T-helper 1 cell treated with Interleukin-12 subunit alpha and Interleukin-12 subunit beta and Interleukin-4 antibody, amounts not matched to agents 30 ng/mL and 1 ng/mL, for 36 hours (primary cell): ENCODE measurements around the gene FRMD4B. TPM values are rescaled to one million over a fixed set of nuclear protein-coding genes. Genes with fewer than 3 reads are reported as not detected.

Source experiments
- intact Hi-C: fragments of 100-400 bp; cut with micrococcal nuclease; formaldehyde crosslinking; loops from one replicate; pipeline ENCODE4 v1.15.1; 2024
- total RNA-seq: library from RNA; stranded (reverse); gene quantifications from 2 replicates; pipeline ENCODE4 v1.2.3, GENCODE V29; 2022

Gene FRMD4B
- total RNA-seq, 1 donor from 2014 or later, result 49.0 TPM

DNA sequence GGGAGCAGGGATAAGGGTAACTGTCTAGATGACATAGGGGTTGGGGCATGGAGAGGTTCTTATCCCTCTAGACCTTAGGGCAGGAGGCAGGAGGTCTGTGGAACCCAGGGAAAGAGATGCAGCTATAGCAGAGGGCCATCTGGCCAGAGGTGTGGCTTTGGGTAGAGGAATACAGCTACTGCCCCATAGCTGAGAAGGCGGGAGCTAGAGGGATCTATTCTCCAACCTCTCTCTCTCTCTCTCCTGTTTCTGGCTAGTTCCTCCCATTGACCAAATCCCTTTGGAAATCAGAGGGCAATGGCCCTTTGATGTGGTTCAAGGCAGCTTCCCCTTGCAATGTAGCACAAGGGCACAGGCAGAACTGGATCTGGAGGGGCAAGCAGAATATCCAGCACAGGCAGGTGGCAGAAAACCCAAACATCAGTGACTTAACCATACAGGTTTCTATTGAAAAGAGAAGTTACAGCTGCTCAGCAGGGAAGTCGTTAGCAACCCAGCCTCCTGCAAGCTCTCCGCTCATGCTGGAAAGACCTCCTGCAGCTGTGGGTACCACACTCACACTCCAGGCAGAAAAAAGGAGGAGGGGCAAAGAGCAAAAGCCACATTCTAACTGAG is 241.2 kb downstream of the FRMD4B start:
- intact Hi-C loops, result no loop called here

DNA sequence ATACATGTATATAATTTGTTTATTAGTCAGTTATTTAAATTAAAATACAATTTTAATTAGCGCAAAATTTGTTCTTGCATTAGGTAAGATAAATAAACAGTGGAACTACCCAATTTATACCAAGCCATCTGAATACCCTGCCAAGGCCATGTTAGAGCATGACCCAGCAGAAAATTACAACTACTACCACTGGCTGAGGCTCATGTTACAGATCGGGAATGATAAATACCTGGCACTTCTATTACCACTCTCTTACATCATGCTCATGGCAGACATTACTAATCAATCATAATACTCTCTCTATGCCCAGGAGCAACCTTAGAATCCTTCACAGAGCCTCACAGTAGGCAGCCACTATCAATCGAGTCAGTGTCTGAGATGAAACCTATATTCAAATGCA is 242.3 kb downstream of the FRMD4B start:
- intact Hi-C loops, result no loop called here

DNA sequence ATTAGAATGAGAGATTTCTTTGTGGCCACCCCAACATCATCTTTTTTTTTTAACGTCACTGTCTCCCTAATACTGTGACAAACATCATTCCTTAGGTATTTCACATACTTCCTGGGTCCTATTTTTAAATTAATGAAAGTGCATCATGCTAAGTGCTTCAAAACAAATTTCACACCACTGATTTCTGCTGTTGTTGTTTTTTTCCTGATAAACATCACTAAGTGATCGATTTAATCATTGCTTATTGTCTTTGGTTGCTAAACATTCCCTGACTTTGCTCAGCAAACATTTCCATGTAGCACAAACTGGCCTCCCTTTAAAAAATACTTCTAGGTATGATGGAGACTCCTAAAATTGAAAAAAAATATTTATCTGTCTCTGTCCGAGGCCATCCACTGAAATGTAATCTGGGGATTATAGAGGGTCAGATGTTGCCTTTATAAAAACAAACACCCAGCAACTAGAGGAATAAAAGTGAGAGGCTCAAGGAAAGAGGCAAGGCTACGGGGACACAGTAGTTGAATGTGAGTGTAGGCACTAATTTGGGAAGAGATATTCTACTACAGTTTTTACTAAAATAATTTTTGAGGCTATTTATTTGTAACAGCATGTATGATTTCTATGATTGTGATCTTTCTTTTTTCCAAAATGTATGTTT is 243.0 kb downstream of the FRMD4B start:
- intact Hi-C loops, result no loop called here

DNA sequence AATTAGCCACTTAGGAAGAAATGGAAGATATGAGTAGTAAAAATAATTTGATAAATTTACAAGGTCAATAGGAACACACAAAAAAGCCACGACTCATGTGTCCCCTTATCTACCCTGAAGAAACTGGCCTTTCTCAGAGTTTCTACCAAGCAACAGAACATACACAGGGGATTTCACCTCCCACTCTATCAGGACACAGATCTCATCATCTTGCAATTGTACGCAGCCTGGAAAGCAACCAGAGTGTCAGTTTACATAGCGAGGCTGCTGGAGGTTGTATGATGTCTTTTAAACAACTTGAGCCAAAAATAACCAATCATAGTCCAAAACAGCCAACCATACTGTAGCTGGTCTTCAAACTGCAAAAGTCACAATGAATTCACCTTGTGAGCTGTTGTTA is 243.8 kb downstream of the FRMD4B start:
- intact Hi-C loops, result no loop called here

DNA sequence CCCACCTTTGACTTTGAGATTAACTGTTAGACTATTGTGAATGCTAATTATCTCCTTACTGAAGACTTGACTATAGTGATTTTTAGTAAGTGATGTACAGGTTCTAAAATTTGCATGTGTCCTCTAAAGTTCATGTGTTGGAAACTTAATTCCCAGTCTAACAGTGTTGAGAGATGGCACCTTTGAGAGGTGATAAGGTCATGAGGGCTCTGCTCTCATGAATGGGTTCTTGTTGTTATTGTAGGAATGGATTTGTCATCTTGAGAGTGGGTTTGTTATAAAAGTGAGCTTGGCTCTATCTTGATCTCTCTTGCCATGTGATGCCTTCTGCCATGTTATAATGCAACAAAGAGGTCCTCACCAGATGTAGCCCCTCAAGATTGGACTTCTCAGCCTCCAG is 244.6 kb downstream of the FRMD4B start:
- intact Hi-C loops, result no loop called here

DNA sequence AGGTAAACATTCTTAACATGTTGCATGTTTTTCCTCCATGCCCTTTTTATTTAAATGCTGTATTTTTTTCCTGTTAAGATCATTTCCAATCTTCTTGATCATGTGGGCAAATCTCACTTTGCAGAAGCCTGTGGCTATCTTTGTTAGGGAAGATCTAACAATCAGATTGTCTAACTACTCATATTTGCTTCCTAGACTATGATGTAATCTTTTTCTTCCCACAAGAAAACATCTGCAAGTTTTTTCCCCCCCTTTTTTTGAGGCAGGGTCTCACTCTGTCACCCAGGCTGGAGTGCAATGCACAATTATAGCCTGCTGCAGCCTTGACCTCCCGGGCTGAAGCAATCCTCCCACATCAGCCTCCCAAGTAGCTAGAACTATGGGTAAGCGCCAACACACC is 248.5 kb downstream of the FRMD4B start:
- intact Hi-C loops, result no loop called here

DNA sequence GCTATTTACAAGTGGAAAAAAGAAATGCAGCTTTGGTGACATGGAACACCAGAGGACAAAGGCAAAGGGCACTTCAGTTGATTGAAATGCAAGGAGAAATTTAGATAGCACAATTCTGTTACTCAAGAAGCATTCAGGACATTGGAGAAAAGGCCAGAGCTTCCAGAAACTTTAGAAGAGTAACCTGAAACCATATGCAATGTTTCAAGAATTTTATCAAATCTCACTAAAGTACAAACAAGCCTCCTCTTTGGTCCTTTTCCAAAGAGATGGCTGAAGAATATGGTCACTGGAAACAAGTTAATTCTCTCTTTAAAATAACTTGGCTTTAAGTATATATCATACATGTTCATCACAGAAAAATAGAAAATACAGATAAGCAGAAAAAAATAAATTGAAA is 248.9 kb downstream of the FRMD4B start:
- intact Hi-C loops, result no loop called here

DNA sequence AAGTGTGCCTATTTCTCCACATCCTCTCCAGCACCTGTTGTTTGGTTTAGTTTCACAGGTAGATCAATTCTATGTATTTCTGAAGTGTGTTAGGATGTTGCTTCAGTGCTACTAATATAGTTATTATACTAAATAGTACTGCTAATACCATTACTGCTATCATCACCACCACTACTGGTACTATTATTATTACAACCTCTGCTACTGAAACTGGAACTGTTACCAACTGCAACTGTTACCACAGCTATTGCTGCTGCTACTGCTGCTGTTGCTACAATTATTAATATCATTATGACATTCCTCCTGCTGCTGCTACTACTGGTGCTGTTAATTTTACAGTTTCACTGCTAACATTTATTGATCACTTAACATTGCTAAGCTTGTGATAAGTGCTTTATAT is 255.2 kb downstream of the FRMD4B start:
- intact Hi-C loops, result no loop called here

DNA sequence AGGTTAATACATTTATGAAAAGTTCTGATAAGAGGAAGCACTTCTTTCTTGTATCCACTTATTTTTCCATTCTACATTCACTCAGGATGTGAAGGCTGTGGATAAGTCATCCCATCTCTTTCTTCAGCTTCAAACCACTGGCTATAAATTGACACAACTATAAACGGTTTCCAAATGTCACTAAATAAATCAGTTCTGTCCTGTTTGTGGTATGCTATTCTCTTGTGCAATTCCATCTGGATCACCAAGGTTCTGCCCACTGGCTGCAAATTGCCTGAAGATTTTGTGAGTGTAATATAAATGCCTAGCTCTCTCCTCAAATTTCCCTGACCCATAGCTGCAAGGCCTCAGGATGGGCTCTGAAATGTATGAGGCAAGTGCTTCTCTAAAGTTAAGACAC is 256.4 kb downstream of the FRMD4B start:
- intact Hi-C loops, result no loop called here

DNA sequence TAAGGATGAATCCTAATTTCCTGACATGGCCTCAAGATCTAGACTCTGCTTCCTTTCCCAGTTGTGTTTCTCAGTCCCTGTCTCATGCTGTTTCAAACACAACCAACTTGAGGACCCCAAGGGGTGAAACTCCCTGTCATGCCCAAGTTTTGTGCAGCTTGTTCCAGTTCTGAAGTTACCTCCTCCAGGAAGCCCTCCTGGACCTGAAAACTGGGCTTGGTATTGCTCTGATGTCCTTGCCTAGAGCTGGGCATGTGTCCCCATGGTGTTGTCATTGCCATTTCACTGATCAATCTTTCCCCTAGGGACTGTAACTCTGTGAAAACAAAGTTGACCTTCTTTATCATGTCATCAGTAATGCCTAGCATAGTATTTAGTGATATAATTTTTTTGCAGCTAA is 257.4 kb downstream of the FRMD4B start:
- intact Hi-C loops, result no loop called here

DNA sequence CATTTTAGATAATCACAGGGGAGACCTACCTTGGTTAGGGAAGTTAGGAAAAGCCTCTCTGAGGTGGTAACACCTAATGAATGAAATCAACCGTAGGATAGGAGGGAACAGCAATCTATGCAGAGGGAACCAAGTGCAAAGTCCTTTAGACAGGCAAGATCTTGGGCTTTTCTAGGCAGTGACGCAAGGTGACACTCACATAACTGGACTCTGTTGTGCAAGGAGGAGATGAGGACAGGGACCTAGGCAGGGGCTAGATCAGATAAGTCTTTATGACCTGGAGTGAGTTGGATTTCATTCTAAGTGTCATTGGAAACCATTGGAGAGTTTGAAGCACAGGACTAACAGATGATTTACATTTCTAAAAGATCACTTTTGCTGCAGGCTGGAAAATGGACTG is 258.9 kb downstream of the FRMD4B start:
- intact Hi-C loops, result no loop called here

DNA sequence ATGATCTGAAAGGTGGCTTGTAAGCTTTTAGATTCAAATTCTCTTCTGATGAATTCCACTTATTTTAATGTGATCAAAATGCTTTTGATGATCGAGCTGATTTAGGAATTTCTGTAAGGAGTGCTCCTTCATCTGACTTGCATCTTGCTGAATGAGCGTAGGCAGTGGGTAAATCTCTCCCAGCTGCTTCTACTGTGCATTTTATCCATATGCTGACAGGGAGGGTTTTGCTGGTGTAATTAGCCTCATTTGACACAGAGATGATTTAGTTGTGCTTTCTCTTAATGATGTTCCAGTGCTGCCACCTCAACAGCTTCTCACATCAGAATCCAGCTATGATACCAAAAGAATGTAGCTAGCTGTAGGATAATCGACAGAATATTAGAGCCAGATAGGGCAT is 259.7 kb downstream of the FRMD4B start:
- intact Hi-C loops, result no loop called here

DNA sequence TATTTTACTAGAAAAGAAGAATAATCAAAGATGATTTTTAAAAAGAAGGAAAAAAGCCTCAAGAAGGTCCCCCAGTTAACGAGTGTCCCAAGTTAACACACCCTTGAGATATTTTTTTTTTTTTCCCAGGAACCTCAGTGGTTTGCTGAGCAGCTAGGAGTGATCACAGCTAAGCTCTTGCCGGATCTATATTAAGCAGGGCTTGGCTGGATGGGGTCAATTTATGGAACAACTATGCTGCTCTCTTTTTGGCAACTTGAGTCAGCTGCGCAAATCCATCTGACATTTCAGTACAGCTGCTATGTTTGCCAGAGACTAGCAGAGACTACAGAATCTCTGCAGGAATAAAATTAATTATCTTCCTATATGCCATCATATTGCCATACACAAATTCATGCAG is 263.5 kb downstream of the FRMD4B start, which contains the start of gene LMOD3:
TSS of gene LMOD3 (minus strand) at position 193 of the 400 bp plus-strand sequence. CDS start 209 bp downstream, outside the sequence.
- intact Hi-C loops, result no loop called here

DNA sequence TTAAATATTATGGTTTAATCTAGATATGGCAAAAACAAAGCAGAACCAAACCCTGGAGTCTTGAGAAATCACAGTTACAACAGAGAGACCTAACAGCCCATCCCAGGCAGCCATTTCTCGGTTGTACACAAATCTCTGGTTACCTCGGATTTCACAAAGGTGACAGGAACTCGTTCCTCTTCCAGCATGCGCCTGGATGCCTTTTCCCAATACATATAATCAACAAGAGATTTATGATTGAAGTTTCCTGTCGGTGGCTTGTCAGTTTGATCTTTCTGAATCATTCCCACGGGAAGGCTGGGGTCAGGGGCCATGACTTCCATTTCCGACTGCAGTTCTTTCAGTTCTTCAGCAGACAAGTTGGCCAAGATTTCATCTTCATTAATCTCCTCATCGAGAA is 263.9 kb downstream of the FRMD4B start:
- intact Hi-C loops, result loop anchor here (1.0 kb wide), 7 partner anchors 39 to 826 kb away; no protein-coding TSS in a partner anchor

DNA sequence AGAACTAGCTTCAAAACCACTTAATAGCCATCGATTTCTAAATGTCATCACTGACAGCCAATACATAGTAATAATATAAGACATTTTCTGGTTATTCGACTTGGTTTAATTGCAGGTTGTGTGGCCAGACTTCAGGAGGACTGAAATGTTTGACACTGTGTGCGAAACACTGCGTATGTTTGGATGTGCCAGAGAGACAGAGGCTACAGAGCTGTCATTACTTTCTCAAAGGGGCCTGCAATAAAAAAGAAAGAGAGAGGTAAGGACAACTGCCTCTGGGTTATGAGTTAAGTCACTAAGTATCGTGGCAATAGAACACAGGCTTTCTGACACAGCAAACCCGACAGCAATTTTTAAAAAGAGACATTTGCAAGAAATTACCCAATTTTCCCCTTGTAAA is 264.4 kb downstream of the FRMD4B start:
- intact Hi-C loops, result loop anchor here (1.0 kb wide), 7 partner anchors 40 to 827 kb away; no protein-coding TSS in a partner anchor

DNA sequence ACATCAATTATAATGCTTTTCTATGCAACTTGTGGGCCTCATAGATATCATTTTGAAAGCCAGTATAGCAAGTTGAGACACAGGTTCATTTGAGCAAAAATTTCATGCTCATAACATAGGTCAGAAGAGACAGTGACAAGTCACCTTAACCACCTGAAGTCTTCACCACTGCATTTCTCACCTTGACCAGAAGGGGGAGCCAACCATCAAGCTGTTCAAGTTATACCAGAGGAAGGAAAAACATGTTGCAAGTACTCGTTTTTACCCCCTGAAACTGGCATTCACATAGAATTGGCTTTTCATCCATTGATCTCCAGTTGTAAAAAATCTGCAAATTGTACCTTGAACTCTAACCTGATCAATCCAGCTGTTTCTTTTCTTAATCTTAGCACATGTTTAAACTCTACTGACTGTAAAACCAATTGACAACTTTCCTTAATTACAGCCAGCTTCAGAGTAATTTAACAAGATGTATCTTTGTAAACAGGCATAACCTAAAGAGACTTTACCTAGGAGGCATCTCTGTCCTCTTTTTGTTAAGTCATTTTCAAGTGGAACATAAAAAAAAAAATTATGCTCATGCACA is 264.9 kb downstream of the FRMD4B start:
- intact Hi-C loops, result loop anchor here (1.0 kb wide), 7 partner anchors 40 to 827 kb away; no protein-coding TSS in a partner anchor
